Limb (tissue), 2 donors: ENCODE measurements around the gene CAMTA1.
"Not testable (repeated sequence)": the region's sequence is repeated elsewhere in the genome, so short reads cannot be mapped to it uniquely, and the experiment has no call there.

Experiments
- DNase-seq, 2 donors: peaks; one replicate each; pipeline ENCODE4 v3.0.0-alpha.2; 2016; ENCODE audit errors: extremely low spot score in 2 of 2

Gene CAMTA1, protein sequence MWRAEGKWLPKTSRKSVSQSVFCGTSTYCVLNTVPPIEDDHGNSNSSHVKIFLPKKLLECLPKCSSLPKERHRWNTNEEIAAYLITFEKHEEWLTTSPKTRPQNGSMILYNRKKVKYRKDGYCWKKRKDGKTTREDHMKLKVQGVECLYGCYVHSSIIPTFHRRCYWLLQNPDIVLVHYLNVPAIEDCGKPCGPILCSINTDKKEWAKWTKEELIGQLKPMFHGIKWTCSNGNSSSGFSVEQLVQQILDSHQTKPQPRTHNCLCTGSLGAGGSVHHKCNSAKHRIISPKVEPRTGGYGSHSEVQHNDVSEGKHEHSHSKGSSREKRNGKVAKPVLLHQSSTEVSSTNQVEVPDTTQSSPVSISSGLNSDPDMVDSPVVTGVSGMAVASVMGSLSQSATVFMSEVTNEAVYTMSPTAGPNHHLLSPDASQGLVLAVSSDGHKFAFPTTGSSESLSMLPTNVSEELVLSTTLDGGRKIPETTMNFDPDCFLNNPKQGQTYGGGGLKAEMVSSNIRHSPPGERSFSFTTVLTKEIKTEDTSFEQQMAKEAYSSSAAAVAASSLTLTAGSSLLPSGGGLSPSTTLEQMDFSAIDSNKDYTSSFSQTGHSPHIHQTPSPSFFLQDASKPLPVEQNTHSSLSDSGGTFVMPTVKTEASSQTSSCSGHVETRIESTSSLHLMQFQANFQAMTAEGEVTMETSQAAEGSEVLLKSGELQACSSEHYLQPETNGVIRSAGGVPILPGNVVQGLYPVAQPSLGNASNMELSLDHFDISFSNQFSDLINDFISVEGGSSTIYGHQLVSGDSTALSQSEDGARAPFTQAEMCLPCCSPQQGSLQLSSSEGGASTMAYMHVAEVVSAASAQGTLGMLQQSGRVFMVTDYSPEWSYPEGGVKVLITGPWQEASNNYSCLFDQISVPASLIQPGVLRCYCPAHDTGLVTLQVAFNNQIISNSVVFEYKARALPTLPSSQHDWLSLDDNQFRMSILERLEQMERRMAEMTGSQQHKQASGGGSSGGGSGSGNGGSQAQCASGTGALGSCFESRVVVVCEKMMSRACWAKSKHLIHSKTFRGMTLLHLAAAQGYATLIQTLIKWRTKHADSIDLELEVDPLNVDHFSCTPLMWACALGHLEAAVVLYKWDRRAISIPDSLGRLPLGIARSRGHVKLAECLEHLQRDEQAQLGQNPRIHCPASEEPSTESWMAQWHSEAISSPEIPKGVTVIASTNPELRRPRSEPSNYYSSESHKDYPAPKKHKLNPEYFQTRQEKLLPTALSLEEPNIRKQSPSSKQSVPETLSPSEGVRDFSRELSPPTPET (N-terminal part only)

GRCh38 chr1:6785318-6785727, at the start of gene CAMTA1:
CAMTA1 (plus strand) TSS chr1:6785454; CDS start chr1:6785531, 77 bp downstream.
- peak in 1 of 2 donors; percentile 99 for DNase-seq

DNA sequence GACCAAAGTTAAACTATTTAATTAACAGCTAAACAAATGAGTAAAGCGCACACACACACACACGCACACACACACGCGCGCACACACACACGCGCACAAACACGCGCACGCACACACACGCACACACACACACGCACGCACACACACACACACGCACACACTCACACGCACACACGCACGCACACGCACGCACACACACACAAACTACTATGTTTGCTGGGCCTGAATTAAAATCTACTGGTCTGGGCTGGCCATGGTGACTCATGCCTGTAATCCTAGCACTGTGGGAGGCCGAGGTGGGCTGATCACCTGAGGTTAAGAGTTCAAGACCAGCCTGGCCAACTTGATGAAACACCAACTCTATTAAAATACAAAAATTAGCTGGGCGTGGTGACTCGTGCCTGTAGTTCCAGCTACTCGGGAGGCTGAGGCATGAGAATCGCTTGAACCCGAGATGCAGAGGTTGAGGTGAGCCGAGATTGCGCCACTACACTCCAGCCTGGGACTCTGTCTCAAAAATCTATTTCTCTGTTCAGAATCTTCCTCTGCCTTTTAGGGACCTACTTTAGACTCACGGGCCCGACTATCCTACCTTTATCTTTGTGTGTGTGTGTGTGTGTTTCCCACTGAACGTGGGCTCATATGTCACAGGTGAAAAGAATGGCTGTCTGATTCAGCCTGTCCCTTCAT, 46.1 kb upstream of the CAMTA1 start:
- no peak for DNase-seq

DNA sequence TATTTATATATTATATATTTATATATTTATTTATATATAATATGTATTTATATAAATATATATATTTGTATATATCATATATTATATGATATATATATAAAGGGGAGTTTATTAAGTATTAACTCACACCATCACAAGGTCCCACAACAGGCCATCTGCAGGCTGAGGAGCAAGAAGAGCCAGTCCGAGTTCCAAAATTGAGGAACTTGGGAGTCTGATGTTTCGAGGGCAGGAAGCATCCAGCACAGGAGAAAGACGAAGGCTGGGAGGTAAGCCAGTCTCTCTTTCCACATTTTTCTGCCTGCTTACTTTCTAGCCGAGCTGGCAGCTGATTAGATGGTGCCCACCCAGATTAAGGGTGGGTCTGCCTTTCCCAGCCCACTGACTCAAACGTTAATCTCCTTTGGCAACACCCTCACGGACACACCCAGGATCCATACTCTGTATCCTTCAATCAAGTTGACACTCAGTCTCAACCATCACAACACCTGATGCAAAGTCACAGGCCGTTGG, 42.5 kb upstream of the CAMTA1 start:
- DNase-seq, result not testable (repeated sequence)

- DNase-seq, result peak; percentile 50 to 62
Observed at GRCh38 chr1:6743189-6744101, 41.8 kb upstream of the CAMTA1 start.

- no peak for DNase-seq
Observed at GRCh38 chr1:6745073-6745472, 40.2 kb upstream of the CAMTA1 start.

DNA sequence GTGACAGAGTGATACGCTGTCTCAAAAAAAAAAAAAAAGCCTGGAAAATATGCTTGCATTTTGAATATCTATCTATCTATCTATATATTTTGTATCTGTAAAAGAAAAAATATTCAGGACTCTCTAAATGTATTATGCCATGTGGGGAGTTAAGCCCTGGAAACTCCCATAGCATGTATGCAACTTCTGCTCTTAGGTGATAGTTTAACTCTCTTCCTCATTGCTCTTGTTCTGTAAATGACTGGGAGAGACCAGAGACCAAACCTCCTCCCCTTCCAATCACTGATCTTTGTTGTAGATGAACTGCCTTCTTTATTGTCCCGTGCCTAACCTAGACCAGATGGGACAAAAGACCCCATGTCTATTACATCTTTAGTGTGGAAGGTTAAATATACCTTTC, 37.6 kb upstream of the CAMTA1 start:
- DNase-seq, result no peak

DNA sequence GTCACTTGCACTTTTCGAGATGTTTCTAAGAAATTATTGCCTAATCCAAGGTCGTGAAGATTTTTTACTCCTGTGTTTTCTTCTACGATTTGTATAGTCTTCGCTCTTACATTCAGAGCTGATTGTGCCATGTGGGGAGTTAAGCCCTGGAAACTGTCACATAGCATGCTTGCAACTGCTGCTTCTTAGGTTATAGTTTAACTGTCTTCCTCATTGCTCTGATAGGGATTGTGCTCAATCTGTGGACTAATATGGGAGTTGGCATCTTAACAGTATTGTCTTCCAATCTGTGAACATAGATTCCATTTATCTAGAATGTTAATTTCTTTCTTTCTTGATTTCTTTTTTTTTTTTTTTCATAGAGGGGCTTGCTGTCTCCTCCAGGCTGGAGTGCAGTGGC, 34.8 kb upstream of the CAMTA1 start:
- DNase-seq, result no peak

- no peak for DNase-seq
Observed at GRCh38 chr1:6753320-6754140, 31.7 kb upstream of the CAMTA1 start.

DNA sequence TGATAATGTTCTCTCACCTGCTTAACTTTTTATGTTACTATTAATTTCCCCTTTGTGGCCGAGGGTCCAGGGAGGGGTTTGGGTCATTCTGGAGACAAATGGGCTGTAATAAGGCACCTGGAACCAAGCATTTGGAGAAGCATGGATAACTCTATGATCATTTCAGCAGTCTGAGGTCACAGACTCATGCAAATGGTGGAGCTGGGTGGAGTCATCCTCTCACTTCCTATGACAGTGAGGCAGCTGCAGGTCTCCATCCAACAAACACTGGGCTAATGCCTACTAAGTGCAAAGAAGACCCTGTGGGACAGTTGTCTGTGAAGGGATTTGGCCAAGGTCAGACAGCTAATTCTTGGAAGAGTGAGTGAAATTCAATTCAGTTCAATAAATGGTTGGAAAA, 28.8 kb upstream of the CAMTA1 start:
- DNase-seq, result no peak

DNA sequence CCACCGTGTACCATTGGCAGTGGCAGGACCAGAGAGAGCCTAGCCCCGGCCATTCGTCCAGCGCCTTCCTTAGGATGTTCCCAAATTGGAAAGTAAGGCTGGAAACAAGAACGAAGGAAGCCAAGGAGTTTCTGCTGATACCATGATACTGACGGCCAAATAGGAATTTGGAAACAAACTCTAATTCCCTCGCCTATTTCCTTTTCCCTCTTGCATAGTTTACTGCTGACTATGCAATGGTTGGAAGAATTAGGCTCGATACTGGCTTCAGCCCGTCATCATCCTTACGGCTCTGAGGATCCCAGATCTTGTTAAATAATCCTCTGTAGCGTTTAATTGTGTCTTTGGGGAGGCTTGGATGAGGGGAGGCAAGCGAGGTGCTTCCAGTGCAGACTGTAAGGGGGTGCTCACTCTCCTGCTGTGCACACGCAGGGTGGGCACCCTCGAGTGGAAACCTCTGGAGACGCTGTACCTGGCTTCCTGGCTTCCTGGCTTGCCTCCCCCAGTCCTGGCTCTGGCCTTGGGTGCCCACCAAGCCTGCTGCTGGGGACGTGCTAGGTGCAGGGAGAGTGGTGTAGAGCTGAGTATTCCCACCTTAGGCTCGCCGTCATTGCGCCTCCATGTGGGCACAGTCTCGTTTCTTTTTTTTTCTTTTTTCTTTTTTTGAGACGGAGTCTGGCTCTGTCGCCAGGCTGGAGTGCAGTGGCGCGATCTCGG, 27.4 kb upstream of the CAMTA1 start:
- DNase-seq, result no peak

- DNase-seq, result no peak
Observed at GRCh38 chr1:6761196-6761737, 24.0 kb upstream of the CAMTA1 start.

DNA sequence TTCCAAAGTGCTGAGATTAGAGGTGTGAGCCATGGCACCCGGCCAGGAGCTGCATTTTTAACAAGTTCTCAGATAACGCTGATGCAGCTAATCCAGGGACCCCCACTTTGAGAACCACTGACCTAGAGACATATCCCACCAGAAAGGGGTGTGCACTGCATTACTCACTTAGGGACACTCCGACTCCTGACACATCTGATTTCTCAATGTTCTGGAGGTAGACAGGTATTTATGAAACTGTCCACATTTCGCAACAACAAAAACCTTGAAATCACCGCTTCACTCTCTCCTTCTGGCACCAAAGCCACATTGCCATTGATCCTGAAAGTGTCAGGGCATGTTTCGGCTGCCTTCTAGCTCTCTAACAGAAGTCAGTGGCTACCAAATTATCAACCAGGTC, 23.2 kb upstream of the CAMTA1 start:
- DNase-seq, result no peak

DNA sequence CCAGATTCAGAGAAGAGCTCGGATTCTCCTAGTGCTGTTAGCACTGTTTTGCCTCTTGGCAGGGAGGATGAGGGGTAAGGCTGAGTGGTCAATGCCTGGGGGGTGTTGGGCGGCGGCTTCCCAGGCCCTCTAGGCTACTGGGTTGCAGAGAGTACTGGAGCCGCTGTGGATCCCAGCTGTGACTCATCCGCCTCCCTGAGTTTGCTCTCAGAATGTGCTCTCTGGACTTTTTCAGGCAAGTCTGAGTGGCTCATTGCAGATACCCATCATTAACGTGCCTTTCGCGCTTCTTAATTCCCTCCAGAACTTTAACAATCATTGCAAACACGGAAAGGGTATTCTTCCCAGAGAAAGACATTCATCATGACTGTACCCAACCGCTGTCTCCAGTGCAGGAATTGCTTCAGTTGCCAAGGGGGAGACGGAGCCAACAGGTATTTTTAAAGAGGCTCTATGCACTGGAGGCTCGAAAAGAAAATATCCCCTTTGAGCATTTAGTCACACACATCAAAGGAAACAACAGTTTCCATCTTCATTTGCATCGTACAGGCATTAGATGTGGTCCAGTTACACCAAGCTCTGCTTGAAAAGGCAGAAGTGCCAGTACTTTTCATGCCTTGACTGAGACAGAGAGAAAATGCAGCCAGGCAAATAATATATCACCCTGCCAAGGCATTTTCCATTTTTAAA, 14.4 kb upstream of the CAMTA1 start:
- no peak for DNase-seq

GRCh38 chr1:6771441-6771769, 13.8 kb upstream of the CAMTA1 start:
- no peak for DNase-seq

- no peak for DNase-seq
Observed at GRCh38 chr1:6774381-6774780, 10.9 kb upstream of the CAMTA1 start.

DNA sequence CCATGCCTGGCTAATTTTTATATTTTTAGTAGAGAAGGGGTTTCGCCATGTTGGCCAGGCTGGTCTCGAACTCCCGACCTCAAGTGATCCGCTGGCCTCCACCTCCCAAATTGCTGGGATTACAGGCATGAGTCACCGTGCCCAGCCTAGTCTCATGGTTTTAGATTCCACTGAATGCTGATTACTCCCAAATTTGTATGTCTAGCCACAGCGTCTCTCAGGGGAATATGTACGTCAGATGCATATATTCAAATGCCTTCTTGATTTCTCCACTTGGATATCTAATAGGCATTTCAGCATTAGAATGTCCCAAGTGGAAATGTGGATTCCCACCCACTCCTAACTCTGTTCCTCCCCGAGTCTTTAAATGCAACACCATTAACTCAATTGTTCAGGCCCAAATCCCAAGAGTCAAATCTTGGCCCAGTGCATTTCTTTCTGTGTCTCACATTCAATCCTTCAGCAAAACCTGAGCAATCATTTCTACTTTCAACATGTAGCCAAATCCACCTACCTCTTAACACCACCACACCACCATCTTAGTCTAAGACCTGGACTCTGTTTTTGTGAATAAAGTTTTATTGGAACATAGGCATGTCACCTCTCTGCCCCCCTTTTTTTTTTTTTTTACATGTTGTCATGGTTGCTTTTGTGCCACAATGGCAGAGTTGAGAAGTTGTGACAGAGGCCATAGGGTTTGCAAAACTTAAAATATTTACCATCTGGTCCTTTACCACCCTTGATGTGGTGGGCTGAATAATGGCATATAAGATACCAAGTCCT, 9.8 kb upstream of the CAMTA1 start:
- DNase-seq, result no peak

DNA sequence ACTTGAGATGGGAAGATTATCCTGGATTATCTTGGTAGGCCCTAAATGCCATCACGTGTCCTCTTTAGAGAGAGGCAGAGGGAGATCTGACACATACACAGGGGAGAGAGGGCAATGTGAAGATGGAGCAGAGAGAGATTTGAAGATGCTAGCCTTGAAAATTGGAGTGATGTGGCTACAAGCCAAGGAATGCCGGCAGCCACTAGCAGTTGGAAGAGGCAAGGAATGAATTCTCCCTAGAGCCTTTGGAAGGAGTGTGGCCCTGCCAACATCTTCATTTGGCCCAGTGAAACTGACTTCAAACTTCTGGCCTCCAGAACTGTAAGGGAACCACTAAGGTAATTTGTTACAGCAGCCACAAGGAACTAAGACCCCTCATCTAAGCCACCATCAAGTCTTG, 8.9 kb upstream of the CAMTA1 start:
- DNase-seq, result no peak
